Ectodermal cell (in vitro differentiated cells): ENCODE measurements around the gene PPP1R1C. TPM values are rescaled to one million over a fixed set of nuclear protein-coding genes. Genes with fewer than 3 reads are reported as not detected.

Source experiments
- H3K27ac ChIP-seq: 2 replicates; pipeline ENCODE4 v1.7.0; 2013; ENCODE audit warnings: mild to moderate bottlenecking, low read depth, low read length; ENCODE audit not compliant: insufficient read depth, poor library complexity, severe bottlenecking
- H3K27me3 ChIP-seq: 2 replicates; pipeline ENCODE4 v1.7.0; 2013; ENCODE audit warnings: mild to moderate bottlenecking, low read length; ENCODE audit not compliant: insufficient read depth, control insufficient read depth, poor library complexity, severe bottlenecking
- H3K36me3 ChIP-seq: one replicate; pipeline ENCODE4 v1.7.0; 2013; ENCODE audit warnings: low read length; ENCODE audit not compliant: control insufficient read depth, insufficient read depth
- H3K4me1 ChIP-seq: one replicate; pipeline ENCODE4 v1.7.0; 2013; ENCODE audit warnings: low read length; ENCODE audit not compliant: control insufficient read depth, insufficient read depth
- H3K4me3 ChIP-seq: 2 replicates; pipeline ENCODE4 v1.7.0; 2013; ENCODE audit warnings: low read depth, low read length, control low read depth; ENCODE audit not compliant: insufficient read depth
- H3K9me3 ChIP-seq: 2 replicates; pipeline ENCODE4 v1.7.0; 2013; ENCODE audit warnings: mild to moderate bottlenecking, low read length, moderate library complexity; ENCODE audit not compliant: control insufficient read depth
- WGBS, 2 experiments: methylation state at CpG; one replicate each; pipeline ENCODE4 v1.1.7; 2013; ENCODE audit warnings: missing lambda C conversion rate in 2 of 2; 5-methylcytosine and 5-hydroxymethylcytosine counted together
- polyA plus RNA-seq, 4 experiments: library from polyadenylated mRNA; stranded (reverse); fragments of 50-300 nt; gene quantifications; one replicate each; pipeline ENCODE4 v1.2.3, GENCODE V29; 2013

Gene PPP1R1C, protein sequence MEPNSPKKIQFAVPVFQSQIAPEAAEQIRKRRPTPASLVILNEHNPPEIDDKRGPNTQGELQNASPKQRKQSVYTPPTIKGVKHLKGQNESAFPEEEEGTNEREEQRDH
- 3.6 TPM for polyA plus RNA-seq (2013, experiment 1 of 4)
- 4.4 TPM for polyA plus RNA-seq (2013, experiment 2 of 4)
- 4.2 TPM for polyA plus RNA-seq (2013, experiment 3 of 4)
- polyA plus RNA-seq (2013, experiment 4 of 4): 5.7 TPM

DNA sequence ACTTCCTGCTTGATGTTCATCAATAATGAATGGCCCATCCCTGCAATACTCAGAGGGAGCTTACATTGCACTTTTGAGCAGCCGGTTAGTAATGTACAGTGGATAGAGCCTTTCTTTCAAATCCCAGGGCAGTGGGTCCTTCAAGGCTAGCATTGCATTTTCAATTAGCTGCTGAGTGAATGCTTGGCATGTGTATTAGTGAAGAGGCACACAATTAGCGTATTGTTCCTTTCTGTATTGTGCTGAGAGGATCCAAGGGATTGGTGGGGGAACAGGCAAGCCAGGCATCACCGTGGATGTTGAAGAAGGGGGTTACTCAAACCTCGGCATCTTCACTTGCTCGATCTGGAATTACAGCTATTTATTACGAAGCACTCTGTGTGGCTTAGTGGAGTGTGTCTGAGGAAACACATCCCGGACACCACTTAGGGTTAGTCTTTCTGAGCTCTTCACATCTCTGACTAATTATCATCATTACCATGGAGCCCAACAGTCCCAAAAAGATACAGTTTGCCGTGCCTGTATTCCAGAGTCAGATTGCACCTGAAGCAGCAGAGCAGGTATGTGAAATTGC, at the start of gene PPP1R1C:
Gene PPP1R1C, plus strand, starts transcription at position 222 of the 574 bp plus-strand sequence. Its CDS starts 258 bp downstream, at position 480.
- Histone ChIP-seq H3K9me3 (no peaks in the 10 kb centered on the region), H3K4me3 (no peak within 1 kb of the TSS), H3K27me3 (no peaks in the 10 kb centered on the region), H3K27ac (no peak within 1 kb of the TSS), H3K36me3 (no peaks in the 10 kb centered on the region), H3K4me1 (no peaks in the 10 kb centered on the region)
- WGBS, 2 experiments: 82 to 85% methylated on average over 8 of the region's 8 CpGs

DNA sequence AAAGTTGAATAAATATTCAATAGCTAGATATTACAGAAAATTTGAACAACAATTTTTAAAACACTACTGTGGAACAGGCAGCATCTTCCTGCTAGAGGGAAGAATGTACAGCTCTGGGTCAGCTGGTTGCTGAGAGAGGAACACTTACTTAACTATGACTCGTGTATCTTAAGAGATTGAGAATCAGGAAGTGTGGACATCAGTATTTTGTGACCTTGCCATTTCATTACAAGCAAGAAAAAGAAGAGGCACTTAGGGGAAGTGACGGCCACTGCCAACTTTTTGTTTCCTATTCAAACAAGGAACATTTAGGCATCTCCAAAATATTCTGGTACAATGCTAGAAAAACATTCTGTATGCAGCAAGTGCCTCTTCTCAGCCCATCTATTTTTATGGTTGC, 48.2 kb upstream of the PPP1R1C start:
- no peaks in the 10 kb centered on the region for H3K27me3 ChIP-seq
- H3K36me3 ChIP-seq: no peaks in the 10 kb centered on the region
- H3K4me1 ChIP-seq: no peaks in the 10 kb centered on the region
- WGBS, 2 experiments: 87 to 98% methylated on average over 2 of the region's 2 CpGs
- H3K27ac ChIP-seq: no peak overlapping the region
- no peaks in the 10 kb centered on the region for H3K9me3 ChIP-seq
- no peak overlapping the region for H3K4me3 ChIP-seq

DNA sequence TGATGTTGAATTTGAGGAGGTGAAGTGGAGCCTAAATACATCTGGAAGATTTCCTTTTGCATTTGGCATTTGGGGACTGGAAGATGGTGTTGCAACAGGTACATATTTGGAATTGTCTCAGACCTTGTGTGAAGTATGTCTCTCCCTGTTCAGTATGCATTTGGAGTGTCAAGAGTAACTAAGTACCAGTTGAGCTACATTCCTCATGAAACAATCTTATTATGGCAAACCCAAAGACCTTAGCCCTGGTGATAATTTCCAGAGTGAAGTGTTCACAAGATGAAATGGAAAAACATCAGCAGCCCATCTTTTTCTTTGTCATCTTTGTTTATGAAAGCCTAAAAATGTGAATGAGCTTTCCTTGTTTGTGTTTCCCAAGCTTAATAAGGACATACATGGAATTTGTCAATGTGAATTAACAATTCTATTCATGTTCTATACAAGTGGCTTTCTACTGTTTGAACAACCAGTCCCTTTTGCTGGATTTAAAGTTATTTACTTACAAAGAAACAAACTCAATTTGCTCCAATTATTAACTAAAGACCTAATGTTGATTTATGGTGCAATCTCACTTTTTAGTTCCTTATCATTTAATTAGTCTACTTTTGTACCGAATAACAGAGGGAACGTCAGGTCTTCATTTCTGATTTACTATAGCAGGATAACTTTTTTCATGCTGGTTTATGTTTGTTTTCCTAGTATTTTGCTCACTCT, 42.1 kb upstream of the PPP1R1C start:
- Histone ChIP-seq H3K27ac (no peak overlapping the region), H3K4me1 (no peaks in the 10 kb centered on the region), H3K9me3 (no peaks in the 10 kb centered on the region), H3K36me3 (no peaks in the 10 kb centered on the region), H3K27me3 (no peaks in the 10 kb centered on the region), H3K4me3 (no peak overlapping the region)
- WGBS, 2 experiments: 97 to 100% methylated on average over 2 of the region's 2 CpGs

DNA sequence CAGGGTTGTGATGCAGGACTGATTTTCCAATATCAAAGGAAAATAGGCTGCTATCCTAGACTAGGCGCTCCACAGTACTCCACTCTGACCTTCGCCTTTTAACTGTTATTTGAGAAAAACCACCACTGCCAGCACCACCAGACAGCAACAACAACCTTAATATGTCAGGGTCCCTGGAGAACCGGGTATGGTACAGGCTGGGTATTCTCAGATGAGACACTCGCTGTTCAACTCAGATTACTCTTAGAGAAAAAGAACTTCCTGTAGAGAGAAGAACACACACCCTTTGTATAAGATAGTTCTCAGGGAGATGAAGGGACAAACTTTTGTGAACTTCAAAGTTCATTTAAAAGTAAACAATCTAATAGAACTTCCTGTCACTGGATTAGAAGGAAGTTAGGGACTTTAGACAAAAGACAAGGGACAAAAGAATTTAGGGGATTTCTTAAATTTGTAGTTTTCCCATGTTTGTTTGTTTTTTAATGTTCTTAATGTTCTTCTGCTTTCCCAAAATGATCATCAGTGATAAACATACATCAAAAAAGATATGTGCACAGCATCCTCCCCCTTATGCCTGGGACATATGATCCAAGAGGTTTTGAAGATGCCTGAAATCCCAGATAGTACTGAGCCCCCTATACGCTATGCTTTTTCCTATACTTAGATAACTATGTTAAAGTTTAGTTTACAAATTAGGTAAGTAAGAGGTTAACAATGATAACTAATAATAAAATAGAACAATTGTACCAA, 41.3 kb upstream of the PPP1R1C start:
- no peak overlapping the region for H3K4me3 ChIP-seq

DNA sequence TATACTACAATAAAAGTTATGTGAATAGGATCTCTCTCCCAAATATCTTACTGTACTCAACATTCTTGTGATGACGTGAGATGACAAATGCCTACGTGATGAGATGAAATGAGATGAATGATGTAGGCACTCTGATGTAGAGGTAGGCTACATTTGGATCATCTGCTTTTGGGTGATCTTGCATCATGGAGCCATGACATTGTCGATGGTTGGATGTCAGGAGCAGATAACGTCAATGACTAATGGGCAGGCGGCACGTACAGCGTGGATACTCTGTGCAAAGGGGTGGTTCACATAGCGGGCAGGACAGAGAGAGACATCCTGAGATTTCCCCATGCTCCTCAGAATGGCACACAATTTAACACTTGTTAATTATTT, 40.8 kb upstream of the PPP1R1C start:
- H3K9me3 ChIP-seq: no peaks in the 10 kb centered on the region
- no peaks in the 10 kb centered on the region for H3K36me3 ChIP-seq
- 93 to 97% methylated on average over 8 of the region's 8 CpGs for WGBS, 2 experiments
- H3K27me3 ChIP-seq: no peaks in the 10 kb centered on the region
- H3K4me1 ChIP-seq: no peaks in the 10 kb centered on the region
- no peak overlapping the region for H3K4me3 ChIP-seq
- no peak overlapping the region for H3K27ac ChIP-seq

More for the DNA sequence above, 41.3 kb upstream of the PPP1R1C start:
- Histone ChIP-seq H3K27me3 (no peaks in the 10 kb centered on the region), H3K4me1 (no peaks in the 10 kb centered on the region), H3K36me3 (no peaks in the 10 kb centered on the region), H3K9me3 (no peaks in the 10 kb centered on the region), H3K27ac (no peak overlapping the region)
- WGBS, 2 experiments: 84 to 91% methylated on average over 4 of the region's 5 CpGs

DNA sequence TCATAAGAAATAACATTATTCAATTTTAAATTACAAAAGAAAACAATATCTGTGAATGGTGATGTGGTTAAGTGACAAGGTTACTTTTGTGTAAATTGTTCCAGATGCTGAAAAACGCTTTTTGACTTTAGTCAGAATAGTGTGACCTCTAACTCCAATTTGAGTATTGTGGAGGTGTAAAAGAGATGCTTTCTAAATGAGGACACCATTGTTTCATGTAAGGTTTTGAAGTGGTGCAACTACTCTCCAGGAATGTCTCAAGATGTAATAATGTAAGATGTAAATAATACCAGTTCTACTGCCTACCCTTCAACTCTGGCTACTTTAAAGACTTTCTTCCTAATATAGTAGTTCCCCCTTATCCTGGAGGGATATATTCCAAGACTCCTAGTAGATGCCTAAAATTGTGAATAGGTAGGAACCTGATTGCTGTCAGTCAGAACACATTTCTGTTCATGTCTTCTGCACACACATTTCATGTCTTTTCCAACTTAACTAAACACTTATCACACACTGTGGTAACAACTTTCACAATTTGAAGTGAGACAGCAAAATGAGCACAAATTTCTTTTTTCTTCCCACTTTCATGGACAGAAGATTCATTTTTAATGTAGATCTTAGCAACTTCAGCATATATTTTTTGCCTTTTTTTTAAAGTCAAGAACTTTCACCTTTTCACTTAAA, 39.1 kb upstream of the PPP1R1C start:
- no peaks in the 10 kb centered on the region for H3K27me3 ChIP-seq
- H3K9me3 ChIP-seq: no peaks in the 10 kb centered on the region
- H3K4me1 ChIP-seq: no peaks in the 10 kb centered on the region
- 84% methylated on average over 1 of the region's 1 CpG for WGBS, 2 experiments
- no peaks in the 10 kb centered on the region for H3K36me3 ChIP-seq
- H3K4me3 ChIP-seq: no peak overlapping the region
- no peak overlapping the region for H3K27ac ChIP-seq

DNA sequence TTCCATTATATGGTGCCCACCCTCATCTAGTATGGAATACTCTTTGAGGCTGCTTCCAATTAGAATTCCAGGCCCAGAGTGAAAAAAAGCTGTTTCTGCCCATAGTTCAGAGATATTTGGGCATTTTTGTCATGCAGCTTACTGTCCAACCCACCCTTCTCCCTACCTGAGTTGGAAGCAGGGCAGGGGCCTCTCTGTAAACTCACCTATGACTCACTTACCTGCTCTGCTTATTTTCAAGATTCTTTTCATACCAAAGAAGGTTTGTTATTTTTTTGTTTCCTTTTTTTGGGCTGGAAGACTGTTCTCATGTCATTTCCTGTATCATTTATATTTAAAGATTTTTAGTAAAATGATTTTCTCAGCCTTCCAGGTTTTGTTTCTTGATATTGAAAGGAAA, 38.4 kb upstream of the PPP1R1C start:
- no peaks in the 10 kb centered on the region for H3K36me3 ChIP-seq
- H3K27me3 ChIP-seq: no peaks in the 10 kb centered on the region
- no peak overlapping the region for H3K4me3 ChIP-seq
- no peaks in the 10 kb centered on the region for H3K9me3 ChIP-seq
- H3K4me1 ChIP-seq: no peaks in the 10 kb centered on the region
- no peak overlapping the region for H3K27ac ChIP-seq

DNA sequence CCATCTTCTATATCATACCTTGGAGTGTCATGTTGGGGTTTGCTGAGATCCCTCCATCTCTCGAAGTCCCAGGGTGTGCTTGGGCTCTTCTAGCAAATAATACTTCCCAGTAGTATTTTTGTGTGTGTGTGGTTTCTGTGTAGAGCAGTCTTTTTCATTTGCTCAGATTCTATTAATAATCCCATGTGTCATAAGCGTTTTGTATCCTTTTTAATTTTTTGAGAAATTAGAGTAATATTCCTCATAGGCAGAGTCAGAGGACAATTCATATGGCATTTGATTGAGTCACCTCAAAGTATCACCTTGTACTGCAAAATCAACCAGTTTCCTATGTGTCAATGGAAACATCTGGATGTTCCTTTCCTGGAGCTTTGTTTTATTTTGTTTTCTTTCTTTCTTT, 37.4 kb upstream of the PPP1R1C start:
- Histone ChIP-seq H3K9me3 (no peaks in the 10 kb centered on the region), H3K27me3 (no peaks in the 10 kb centered on the region), H3K4me3 (no peak overlapping the region), H3K4me1 (no peaks in the 10 kb centered on the region), H3K27ac (no peak overlapping the region), H3K36me3 (no peaks in the 10 kb centered on the region)
- WGBS, 2 experiments: 89% methylated on average over 1 of the region's 2 CpGs; no CpG with 5 or more reads in 1 of the 2 experiments

DNA sequence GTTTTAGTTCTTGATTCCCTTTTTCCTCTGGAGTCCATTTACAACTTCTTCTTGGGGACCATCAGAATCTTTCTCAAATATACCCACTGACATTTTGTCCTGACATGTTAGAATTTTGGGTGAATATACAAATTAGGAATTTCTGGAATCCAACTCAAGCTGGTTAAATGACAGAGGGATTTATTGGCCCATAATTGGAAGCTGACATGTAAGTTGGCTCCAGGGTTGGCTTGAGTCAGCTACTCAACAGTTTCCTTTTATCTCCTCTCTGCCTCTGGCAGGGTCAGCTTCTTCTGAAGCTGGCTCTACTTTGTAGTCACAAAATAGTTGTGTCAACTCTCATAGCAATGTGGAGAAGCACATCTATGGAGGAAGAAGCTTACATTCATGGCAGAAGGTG, 36.6 kb upstream of the PPP1R1C start:
- H3K9me3 ChIP-seq: no peaks in the 10 kb centered on the region
- H3K27ac ChIP-seq: no peak overlapping the region
- H3K4me1 ChIP-seq: no peaks in the 10 kb centered on the region
- no peak overlapping the region for H3K4me3 ChIP-seq
- H3K27me3 ChIP-seq: no peaks in the 10 kb centered on the region
- no peaks in the 10 kb centered on the region for H3K36me3 ChIP-seq
